Mucosa of gallbladder (tissue), 1 donor: ENCODE measurements around the gene GPATCH4. TPM values are rescaled to one million over a fixed set of nuclear protein-coding genes. Genes with fewer than 3 reads are reported as not detected.
A peak's percentile ranks its signal among the peaks of the same experiment; 100 is the strongest.
"Not testable (repeated sequence)": the region's sequence is repeated elsewhere in the genome, so short reads cannot be mapped to it uniquely, and the experiment has no call there.

Source experiments
- DNase-seq: peaks from one replicate; pipeline ENCODE4 v3.0.0-alpha.2; 2020; ENCODE audit warnings: low spot score
- total RNA-seq: library from RNA; stranded (reverse); gene quantifications from one replicate; pipeline ENCODE4 v1.2.1, GENCODE V29; 2021
- donor health status: DM: no; HTN: no; CAD: no.

Gene GPATCH4
- total RNA-seq, 1 donor from 2014 or later, result 12.6 TPM

GRCh38 chr1:156578055-156578454 lies 23.2 kb downstream of the GPATCH4 start:
- DNase-seq, result no peak

GRCh38 chr1:156577550-156577949 lies 23.7 kb downstream of the GPATCH4 start:
- no peak for DNase-seq

GRCh38 chr1:156574039-156574633 lies 27.1 kb downstream of the GPATCH4 start:
- DNase-seq, result no peak

- no peak for DNase-seq
Observed at GRCh38 chr1:156572663-156573018, 28.6 kb downstream of the GPATCH4 start.

- DNase-seq, result peak; percentile 89
Observed at GRCh38 chr1:156571919-156572662, 29.2 kb downstream of the GPATCH4 start, which contains the start of gene IQGAP3. Gene IQGAP3, minus strand, starts transcription at chr1:156572565. Its CDS starts 36 bp downstream, at chr1:156572529.

- DNase-seq, result no peak
Observed at GRCh38 chr1:156571261-156571852, 29.9 kb downstream of the GPATCH4 start.

- DNase-seq, result no peak
Observed at GRCh38 chr1:156566436-156566835, 34.8 kb downstream of the GPATCH4 start.

GRCh38 chr1:156565519-156565918 lies 35.8 kb downstream of the GPATCH4 start:
- DNase-seq, result no peak

- no peak for DNase-seq
Observed at GRCh38 chr1:156560585-156561163, 40.6 kb downstream of the GPATCH4 start.

GRCh38 chr1:156559797-156560385 lies 41.4 kb downstream of the GPATCH4 start:
- DNase-seq, result no peak

- no peak for DNase-seq
Observed at GRCh38 chr1:156559086-156559796, 42.0 kb downstream of the GPATCH4 start.

GRCh38 chr1:156556354-156556753 lies 44.9 kb downstream of the GPATCH4 start:
- DNase-seq, result no peak

GRCh38 chr1:156555715-156556114 lies 45.6 kb downstream of the GPATCH4 start:
- no peak for DNase-seq

GRCh38 chr1:156554971-156555370 lies 46.3 kb downstream of the GPATCH4 start:
- DNase-seq, result no peak

- DNase-seq, result no peak
Observed at GRCh38 chr1:156553860-156554485, 47.3 kb downstream of the GPATCH4 start.

GRCh38 chr1:156552937-156553336 lies 48.3 kb downstream of the GPATCH4 start:
- DNase-seq, result not testable (repeated sequence)

- DNase-seq, result no peak
Observed at GRCh38 chr1:156552518-156552917, 48.8 kb downstream of the GPATCH4 start.

- DNase-seq, result no peak
Observed at GRCh38 chr1:156551869-156552268, 49.4 kb downstream of the GPATCH4 start.

GRCh38 chr1:156551066-156551643 lies 50.1 kb downstream of the GPATCH4 start:
- DNase-seq, result no peak

GRCh38 chr1:156550346-156550745 lies 50.9 kb downstream of the GPATCH4 start:
- no peak for DNase-seq

- no peak for DNase-seq
Observed at GRCh38 chr1:156549831-156550230, 51.4 kb downstream of the GPATCH4 start.
